H9 (cell line): ENCODE results near the gene PNO1. TPM values are rescaled to one million over a fixed set of nuclear protein-coding genes. Genes with fewer than 3 reads are reported as not detected.

Experiments
- DNase-seq: peaks from one replicate; pipeline ENCODE4 v3.0.0-alpha.2; 2017
- H2AFZ ChIP-seq: one replicate; pipeline ENCODE4 v1.6.1; 2013; ENCODE audit warnings: mild to moderate bottlenecking, low read length, control low read depth, moderate library complexity
- H2AK5ac ChIP-seq: 2 replicates; pipeline ENCODE4 v1.6.1; 2013; ENCODE audit warnings: low read length, control low read depth, mixed read lengths; ENCODE audit not compliant: insufficient read length
- H2BK120ac ChIP-seq: one replicate; pipeline ENCODE4 v1.6.1; 2013; ENCODE audit warnings: low read depth, mild to moderate bottlenecking, low read length, control low read depth, inconsistent platforms; ENCODE audit not compliant: poor library complexity, severe bottlenecking
- H2BK12ac ChIP-seq: 2 replicates; pipeline ENCODE4 v1.6.1; 2013; ENCODE audit warnings: low read length, control low read depth, mixed read lengths, low read depth; ENCODE audit not compliant: insufficient read length
- H2BK15ac ChIP-seq: 2 replicates; pipeline ENCODE4 v1.6.1; 2013; ENCODE audit warnings: low read depth, low read length, control low read depth
- H2BK20ac ChIP-seq: one replicate; pipeline ENCODE4 v1.6.1; 2013; ENCODE audit warnings: low read depth, mild to moderate bottlenecking, low read length, control low read depth, inconsistent platforms; ENCODE audit not compliant: poor library complexity, severe bottlenecking
- H2BK5ac ChIP-seq: 2 replicates; pipeline ENCODE4 v1.6.1; 2013; ENCODE audit warnings: low read length, control low read depth, mixed read lengths; ENCODE audit not compliant: insufficient read length
- H3K14ac ChIP-seq: 2 replicates; pipeline ENCODE4 v1.6.1; 2013; ENCODE audit warnings: low read length, control low read depth; ENCODE audit not compliant: insufficient read depth
- H3K18ac ChIP-seq: 2 replicates; pipeline ENCODE4 v1.6.1; 2013; ENCODE audit warnings: low read depth, mild to moderate bottlenecking, mixed read lengths, low read length, control low read depth; ENCODE audit not compliant: insufficient read length
- H3K23ac ChIP-seq: 2 replicates; pipeline ENCODE4 v1.6.1; 2013; ENCODE audit warnings: low read length, control low read depth, mixed read lengths, low read depth; ENCODE audit not compliant: insufficient read length
- H3K23me2 ChIP-seq: 2 replicates; pipeline ENCODE4 v1.6.1; 2013; ENCODE audit warnings: low read depth, mild to moderate bottlenecking, mixed read lengths, low read length, control low read depth; ENCODE audit not compliant: insufficient read length, poor library complexity, severe bottlenecking
- H3K27ac ChIP-seq: 2 replicates; pipeline ENCODE4 v1.5.1; 2013; ENCODE audit warnings: low read length, control low read depth, mixed read lengths, low read depth; ENCODE audit not compliant: insufficient read length
- H3K27me3 ChIP-seq: 2 replicates; pipeline ENCODE4 v1.6.1; 2013; ENCODE audit warnings: low read length, control low read depth, inconsistent platforms; ENCODE audit not compliant: insufficient read depth
- H3K4ac ChIP-seq: 2 replicates; pipeline ENCODE4 v1.6.1; 2013; ENCODE audit warnings: low read depth, mild to moderate bottlenecking, control low read depth, inconsistent platforms, low read length, moderate library complexity
- H3K4me1 ChIP-seq: 2 replicates; pipeline ENCODE4 v1.6.1; 2013; ENCODE audit warnings: low read length, control low read depth, inconsistent platforms; ENCODE audit not compliant: insufficient read depth
- H3K4me2 ChIP-seq: 2 replicates; pipeline ENCODE4 v1.6.1; 2013; ENCODE audit warnings: low read length, control low read depth, mixed read lengths; ENCODE audit not compliant: insufficient read length, insufficient read depth
- H3K56ac ChIP-seq: 2 replicates; pipeline ENCODE4 v1.6.1; 2013; ENCODE audit warnings: low read depth, mild to moderate bottlenecking, mixed read lengths, low read length, control low read depth; ENCODE audit not compliant: insufficient read length
- H3K79me1 ChIP-seq: 2 replicates; pipeline ENCODE4 v1.6.1; 2013; ENCODE audit warnings: low read depth, mild to moderate bottlenecking, moderate library complexity, low read length, control low read depth, inconsistent platforms; ENCODE audit not compliant: insufficient read depth, poor library complexity, severe bottlenecking
- H3K79me2 ChIP-seq: 2 replicates; pipeline ENCODE4 v1.6.1; 2013; ENCODE audit warnings: low read length, control low read depth, inconsistent platforms; ENCODE audit not compliant: insufficient read depth
- H3K9ac ChIP-seq: 2 replicates; pipeline ENCODE4 v1.6.1; 2013; ENCODE audit warnings: low read length, control low read depth, mixed read lengths; ENCODE audit not compliant: insufficient read length; ENCODE audit errors: extremely low read depth
- H3K9me3 ChIP-seq: one replicate; pipeline ENCODE4 v1.6.1; 2013; ENCODE audit warnings: low read depth, low read length, inconsistent platforms; ENCODE audit not compliant: control insufficient read depth
- H3T11ph ChIP-seq: one replicate; pipeline ENCODE4 v1.6.1; 2013; ENCODE audit warnings: mild to moderate bottlenecking, low read length, control low read depth, inconsistent platforms
- H4K20me1 ChIP-seq: one replicate; pipeline ENCODE4 v1.6.1; 2013; ENCODE audit not compliant: control insufficient read depth, insufficient read length, insufficient read depth
- H4K5ac ChIP-seq: 2 replicates; pipeline ENCODE4 v1.6.1; 2013; ENCODE audit warnings: low read depth, mild to moderate bottlenecking, mixed read lengths, low read length, control low read depth; ENCODE audit not compliant: insufficient read length
- H4K8ac ChIP-seq: replicated peaks from 2 replicates; pipeline ENCODE4 v1.6.1; 2013; ENCODE audit warnings: low read length, control low read depth, mixed read lengths, low read depth; ENCODE audit not compliant: insufficient read length
- H4K91ac ChIP-seq: 2 replicates; pipeline ENCODE4 v1.6.1; 2013; ENCODE audit warnings: low read depth, mild to moderate bottlenecking, moderate library complexity, mixed read lengths, low read length, control low read depth; ENCODE audit not compliant: insufficient read length
- H3K27ac Mint-ChIP-seq, 3 experiments: 2 replicates in 2 of 3; 3 replicates in 1 of 3; pipeline ENCODE4 v1.8.0; 2020 to 2021; ENCODE audit warnings: mixed read lengths in 3 of 3, mild to moderate bottlenecking in 1 of 3, moderate library complexity in 1 of 3
- H3K27me3 Mint-ChIP-seq: 2 replicates; pipeline ENCODE4 v1.8.0; 2021; ENCODE audit warnings: low read depth, mild to moderate bottlenecking, moderate library complexity, mixed read lengths
- H3K36me3 Mint-ChIP-seq, 3 experiments: 2 replicates in 2 of 3; 3 replicates in 1 of 3; pipeline ENCODE4 v1.8.0; 2020 to 2021; ENCODE audit warnings: low read depth in 3 of 3, mixed read lengths in 3 of 3; ENCODE audit not compliant: insufficient read depth in 1 of 3
- H3K4me1 Mint-ChIP-seq, 2 experiments: 2 replicates each; pipeline ENCODE4 v1.8.0; 2020; ENCODE audit warnings: mixed read lengths in 2 of 2
- H3K4me3 Mint-ChIP-seq, 2 experiments: 2 replicates in 1 of 2; 3 replicates in 1 of 2; pipeline ENCODE4 v1.8.0; 2020 to 2021; ENCODE audit warnings: mild to moderate bottlenecking in 2 of 2, mixed read lengths in 2 of 2, moderate library complexity in 1 of 2
- H3K9me3 Mint-ChIP-seq, 2 experiments: 2 replicates in 1 of 2; 3 replicates in 1 of 2; pipeline ENCODE4 v1.8.0; 2020; ENCODE audit warnings: mild to moderate bottlenecking in 2 of 2, mixed read lengths in 2 of 2, moderate library complexity in 1 of 2
- CTCF ChIP-seq: fragments of 200-600 bp; sonication (generic); conservative IDR thresholded peaks from 3 replicates; pipeline ENCODE4 v1.8.0; 2021; ENCODE audit warnings: antibody characterized with exemption, mild to moderate bottlenecking
- WGBS: extraction: QIAGEN DNeasy Blood & Tissue Kit; methylation state at CpG from one replicate; pipeline ENCODE4 v1.1.7; 2013; ENCODE audit warnings: missing lambda C conversion rate, low lambda C conversion rate, mixed read lengths; ENCODE audit not compliant: insufficient read length; ENCODE audit errors: extremely low coverage; 5-methylcytosine and 5-hydroxymethylcytosine counted together
- total RNA-seq: library from RNA; stranded (reverse); gene quantifications from 2 replicates; pipeline ENCODE4 v1.2.1, GENCODE V29; 2021

The PNO1 gene
- total RNA-seq, 1 experiment from 2014 or later = 46.5 TPM

GRCh38 chr2:68108120-68108519, 49.6 kb upstream of the PNO1 start:
- H2BK120ac ChIP-seq = no peak overlapping the region
- Mint-ChIP-seq H3K4me1 (no peaks in the 10 kb centered on the region), H3K36me3 (peaks cover 0 to 4% (median 0%) of the 10 kb centered on the region in 3 experiments; a peak in 1 of 7 replicates), H3K27me3 (no peaks in the 10 kb centered on the region), H3K4me3 (no peak overlapping the region), H3K27ac (peak overlapping the region in 1 of 3 experiments; percentile 38; a peak in 1 of 7 replicates), H3K9me3 (peaks cover 4 to 7% of the 10 kb centered on the region in 2 experiments; a peak in 2 of 5 replicates)
- TF ChIP-seq CTCF = no peak
- H3T11ph ChIP-seq = no peak overlapping the region
- H4K20me1 ChIP-seq = no peaks in the 10 kb centered on the region
- H3K56ac ChIP-seq = no peak overlapping the region
- H3K14ac ChIP-seq = no peak overlapping the region
- no peak overlapping the region for H3K4ac ChIP-seq
- no peak overlapping the region for H2BK12ac ChIP-seq
- no peaks in the 10 kb centered on the region for H3K79me1 ChIP-seq
- DNase-seq = no peak
- no peak overlapping the region for H3K23ac ChIP-seq
- no peaks in the 10 kb centered on the region for H3K79me2 ChIP-seq
- H4K91ac ChIP-seq = no peak overlapping the region
- no peak overlapping the region for H4K5ac ChIP-seq
- H2BK15ac ChIP-seq = no peak overlapping the region
- H3K9ac ChIP-seq = no peak overlapping the region
- no peak overlapping the region for H3K18ac ChIP-seq
- no peaks in the 10 kb centered on the region for H3K27me3 ChIP-seq
- no peak overlapping the region for H2AK5ac ChIP-seq
- no peak overlapping the region for H2BK20ac ChIP-seq
- H3K23me2 ChIP-seq = no peaks in the 10 kb centered on the region
- no peak overlapping the region for H3K4me2 ChIP-seq
- no peaks in the 10 kb centered on the region for H3K9me3 ChIP-seq
- H2AFZ ChIP-seq = no peak overlapping the region
- no peak overlapping the region for H3K27ac ChIP-seq
- no peak overlapping the region for H2BK5ac ChIP-seq
- no peak overlapping the region for H4K8ac ChIP-seq
- H3K4me1 ChIP-seq = no peaks in the 10 kb centered on the region
- no CpG with 5 or more reads among the region's 3 CpGs for WGBS
